NT2/D1 (cell line): ENCODE results near the gene CNOT11.

Source experiments
- SUZ12 ChIP-seq: IDR thresholded peaks from 2 replicates; pipeline ENCODE4 v1.6.1; 2011; ENCODE audit not compliant: insufficient read length, insufficient read depth; ENCODE audit errors: extremely low read depth
- YY1 ChIP-seq: IDR thresholded peaks from 2 replicates; pipeline ENCODE4 v1.6.1; 2011; ENCODE audit not compliant: insufficient read length, insufficient read depth
- ZNF274 ChIP-seq: IDR thresholded peaks from 2 replicates; pipeline ENCODE4 v1.6.1; 2011; ENCODE audit warnings: mild to moderate bottlenecking, low read depth, low read length

GRCh38 chr2:101299604-101300003 is 46.9 kb downstream of the CNOT11 start:
- TF ChIP-seq SUZ12, result no peak
- TF ChIP-seq YY1, result no peak
- TF ChIP-seq ZNF274, result no peak
